GM18873 (cell line): ENCODE results near the gene NOL4L.
"Not testable (repeated sequence)": the region's sequence is repeated elsewhere in the genome, so short reads cannot be mapped to it uniquely, and the experiment has no call there.

Experiments used
- ATAC-seq: cut with Tn5 transposase; IDR thresholded peaks from one replicate; pipeline ENCODE4 v1.9.1; 2021; ENCODE audit warnings: mild to moderate bottlenecking, moderate library complexity, moderate number of reproducible peaks; ENCODE audit not compliant: unreplicated experiment, low FRiP score

The NOL4L gene

GRCh38 chr20:32437391-32438074 is 147.6 kb downstream of the NOL4L start:
- ATAC-seq = no peak

- ATAC-seq = no peak
Observed at GRCh38 chr20:32436968-32437367, 148.2 kb downstream of the NOL4L start.

- ATAC-seq = no peak
Observed at GRCh38 chr20:32436142-32436861, 148.8 kb downstream of the NOL4L start.

- no peak for ATAC-seq
Observed at GRCh38 chr20:32435449-32436107, 149.6 kb downstream of the NOL4L start.

GRCh38 chr20:32434434-32434833 is 150.7 kb downstream of the NOL4L start:
- ATAC-seq = no peak

- no peak for ATAC-seq
Observed at GRCh38 chr20:32433311-32434021, 151.7 kb downstream of the NOL4L start.

GRCh38 chr20:32432277-32432676 is 152.9 kb downstream of the NOL4L start:
- no peak for ATAC-seq

GRCh38 chr20:32431457-32431856 is 153.7 kb downstream of the NOL4L start:
- ATAC-seq = no peak

- no peak for ATAC-seq
Observed at GRCh38 chr20:32429745-32430360, 155.3 kb downstream of the NOL4L start.

- ATAC-seq = no peak
Observed at GRCh38 chr20:32429343-32429742, 155.8 kb downstream of the NOL4L start.

- ATAC-seq = no peak
Observed at GRCh38 chr20:32427996-32428395, 157.1 kb downstream of the NOL4L start.

- ATAC-seq = no peak
Observed at GRCh38 chr20:32421290-32421689, 163.8 kb downstream of the NOL4L start.

GRCh38 chr20:32418376-32418775 is 166.8 kb downstream of the NOL4L start:
- no peak for ATAC-seq

GRCh38 chr20:32416206-32416605 is 168.9 kb downstream of the NOL4L start:
- no peak for ATAC-seq

- ATAC-seq = no peak
Observed at GRCh38 chr20:32415494-32415893, 169.6 kb downstream of the NOL4L start.

- ATAC-seq = no peak
Observed at GRCh38 chr20:32411955-32412706, 173.0 kb downstream of the NOL4L start.

GRCh38 chr20:32407131-32407750 is 177.9 kb downstream of the NOL4L start:
- not testable (repeated sequence) for ATAC-seq

- no peak for ATAC-seq
Observed at GRCh38 chr20:32406701-32407100, 178.4 kb downstream of the NOL4L start.

- no peak for ATAC-seq
Observed at GRCh38 chr20:32404017-32404416, 181.1 kb downstream of the NOL4L start.
